ENCODE data around the gene ARPP19. TPM values are rescaled to one million over a fixed set of nuclear protein-coding genes. Genes with fewer than 3 reads are reported as not detected.
"Not testable (repeated sequence)": the region's sequence is repeated elsewhere in the genome, so short reads cannot be mapped to it uniquely, and the experiment has no call there.

ARPP19 gene
- total RNA-seq, 1 experiment from 2014 or later: 172 TPM

DNA sequence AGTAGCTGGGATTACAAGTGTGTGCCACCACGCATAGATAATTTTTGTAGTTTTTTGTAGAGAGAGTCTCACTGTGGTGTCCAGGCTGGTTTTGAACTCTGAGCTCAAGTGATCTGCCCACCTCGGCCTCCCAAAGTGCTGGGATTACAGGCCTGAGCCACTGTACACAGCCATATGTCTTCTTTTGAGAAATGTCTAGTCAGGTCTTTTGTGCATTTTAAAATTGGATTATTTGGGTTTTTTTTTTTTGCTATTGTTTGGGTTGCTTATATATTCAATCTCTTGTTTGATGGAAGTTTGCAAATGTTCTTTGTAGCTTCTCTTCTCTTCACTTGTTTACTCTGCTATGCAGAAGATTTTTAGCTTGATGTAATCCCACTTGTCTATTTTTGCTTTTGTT, 6.2 kb upstream of the ARPP19 start:
- Mint-ChIP-seq H3K36me3 (ENCODE audit: insufficient read depth, unreplicated experiment) (no peaks in the 10 kb centered on the region), H3K27ac (ENCODE audit: low read depth, unreplicated experiment) (no peak overlapping the region), H3K27me3 (ENCODE audit: insufficient read depth, unreplicated experiment) (no peaks in the 10 kb centered on the region), H3K4me3 (ENCODE audit: unreplicated experiment) (no peak overlapping the region), H3K9me3 (ENCODE audit: unreplicated experiment) (peaks cover 6% of the 10 kb centered on the region), H3K4me1 (ENCODE audit: insufficient read depth, unreplicated experiment) (no peaks in the 10 kb centered on the region)
- ChIA-PET POLR2A (no interaction called here), CTCF (interaction anchor here (0.6 to 1.1 kb wide), 2 partner anchors 47 to 925 kb away, joined by 3 to 5 read pairs; no protein-coding TSS in a partner anchor)
- DNase-seq (ENCODE audit: unreplicated experiment): no peak
- intact Hi-C loops (cut with micrococcal nuclease): no loop called here
- TF ChIP-seq, protein P1, sequence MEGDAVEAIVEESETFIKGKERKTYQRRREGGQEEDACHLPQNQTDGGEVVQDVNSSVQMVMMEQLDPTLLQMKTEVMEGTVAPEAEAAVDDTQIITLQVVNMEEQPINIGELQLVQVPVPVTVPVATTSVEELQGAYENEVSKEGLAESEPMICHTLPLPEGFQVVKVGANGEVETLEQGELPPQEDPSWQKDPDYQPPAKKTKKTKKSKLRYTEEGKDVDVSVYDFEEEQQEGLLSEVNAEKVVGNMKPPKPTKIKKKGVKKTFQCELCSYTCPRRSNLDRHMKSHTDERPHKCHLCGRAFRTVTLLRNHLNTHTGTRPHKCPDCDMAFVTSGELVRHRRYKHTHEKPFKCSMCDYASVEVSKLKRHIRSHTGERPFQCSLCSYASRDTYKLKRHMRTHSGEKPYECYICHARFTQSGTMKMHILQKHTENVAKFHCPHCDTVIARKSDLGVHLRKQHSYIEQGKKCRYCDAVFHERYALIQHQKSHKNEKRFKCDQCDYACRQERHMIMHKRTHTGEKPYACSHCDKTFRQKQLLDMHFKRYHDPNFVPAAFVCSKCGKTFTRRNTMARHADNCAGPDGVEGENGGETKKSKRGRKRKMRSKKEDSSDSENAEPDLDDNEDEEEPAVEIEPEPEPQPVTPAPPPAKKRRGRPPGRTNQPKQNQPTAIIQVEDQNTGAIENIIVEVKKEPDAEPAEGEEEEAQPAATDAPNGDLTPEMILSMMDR (IDR thresholded peaks at IDR 0.05; ENCODE audit: unreplicated experiment): no peak
- no TSS peak for BruUV-seq (replicated peaks)

DNA sequence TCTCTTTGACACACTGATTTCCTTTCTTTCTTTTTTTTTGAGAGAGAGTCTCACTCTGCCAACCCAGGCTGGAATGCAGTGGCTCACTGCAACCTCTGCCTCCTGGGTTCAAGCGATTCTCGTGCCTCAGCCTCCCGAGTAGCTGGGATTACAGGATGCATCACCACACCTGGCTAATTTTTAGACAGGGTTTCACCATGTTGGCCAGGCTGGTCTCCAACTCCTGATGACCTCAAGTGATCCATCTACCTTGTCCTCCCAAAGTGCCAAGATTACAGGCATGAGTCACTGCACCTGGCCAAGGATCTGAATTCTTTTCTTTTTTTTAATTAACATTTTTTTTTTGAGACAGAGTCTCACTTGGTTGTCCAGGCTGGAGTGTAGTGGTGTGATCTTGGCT, 5.8 kb upstream of the ARPP19 start:
- H3K4me3 Mint-ChIP-seq (ENCODE audit: unreplicated experiment); H3K27me3 Mint-ChIP-seq (ENCODE audit: insufficient read depth, unreplicated experiment); H3K27ac Mint-ChIP-seq (ENCODE audit: low read depth, unreplicated experiment); POLR2A ChIA-PET; H3K4me1 Mint-ChIP-seq (ENCODE audit: insufficient read depth, unreplicated experiment); BruUV-seq (replicated peaks); H3K9me3 Mint-ChIP-seq (ENCODE audit: unreplicated experiment); intact Hi-C loops (cut with micrococcal nuclease); H3K36me3 Mint-ChIP-seq (ENCODE audit: insufficient read depth, unreplicated experiment): not testable (repeated sequence)
- DNase-seq (ENCODE audit: unreplicated experiment): peak; percentile 24
- CTCF ChIA-PET: interaction anchor here (0.6 kb wide), 1 partner anchor 924 kb away, joined by 3 read pairs; no protein-coding TSS in a partner anchor

DNA sequence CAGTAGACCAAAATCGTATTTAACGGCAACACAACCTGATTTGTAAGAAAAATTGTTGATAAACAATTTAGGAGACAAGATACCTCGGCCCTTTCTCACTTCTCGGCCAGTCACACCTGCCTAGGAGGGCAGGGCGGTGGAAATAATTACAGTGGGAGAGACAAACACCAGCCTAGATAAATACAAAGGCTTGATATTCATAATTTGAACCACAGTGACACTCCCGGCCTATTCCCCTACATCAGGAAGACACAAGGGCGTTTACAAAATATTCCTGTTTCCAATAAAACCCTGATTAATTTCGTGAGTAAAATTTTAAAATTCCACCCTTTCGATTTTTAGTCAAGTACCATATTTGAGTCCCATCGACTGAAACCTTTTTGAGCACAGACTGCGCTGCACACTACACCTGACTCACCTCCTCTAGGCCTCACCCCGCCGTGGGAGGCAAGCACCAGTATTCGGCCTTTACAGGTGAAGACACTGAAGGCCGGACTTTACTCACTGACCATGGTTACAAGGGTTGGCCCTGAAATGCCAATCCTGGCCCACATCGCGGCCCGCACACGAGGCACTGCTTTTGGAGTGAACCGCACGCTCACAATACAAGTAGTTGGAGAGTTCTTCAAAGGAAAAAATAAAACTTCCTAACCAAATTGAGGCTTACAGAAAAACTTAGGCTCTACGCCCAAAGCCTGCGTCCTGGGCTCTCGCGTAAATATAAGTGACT, 794 bp downstream of the ARPP19 start:
- intact Hi-C loops (cut with micrococcal nuclease): loop anchor here (1.0 to 10.0 kb wide), 7 partner anchors 9 to 312 kb away; partner anchors contain the start of genes ATOSA and MYO5A
- peak overlapping the region; percentile 77 for H3K4me3 Mint-ChIP-seq (ENCODE audit: unreplicated experiment)
- TF ChIP-seq, protein P1 (IDR thresholded peaks at IDR 0.05; ENCODE audit: unreplicated experiment): no peak
- CTCF ChIA-PET: no interaction called here
- no peaks in the 10 kb centered on the region for H3K27me3 Mint-ChIP-seq (ENCODE audit: insufficient read depth, unreplicated experiment)
- H3K27ac Mint-ChIP-seq (ENCODE audit: low read depth, unreplicated experiment): peak overlapping the region; percentile 85
- DNase-seq (ENCODE audit: unreplicated experiment): peak; percentile 68
- no peaks in the 10 kb centered on the region for H3K9me3 Mint-ChIP-seq (ENCODE audit: unreplicated experiment)
- POLR2A ChIA-PET: interaction anchor here (0.6 to 1.7 kb wide), 6 partner anchors 8 to 237 kb away, joined by 3 to 10 read pairs (median 4); no protein-coding TSS in a partner anchor
- TSS peak; percentile 64 for BruUV-seq (replicated peaks)
- H3K36me3 Mint-ChIP-seq (ENCODE audit: insufficient read depth, unreplicated experiment): peaks cover 17% of the 10 kb centered on the region
- peaks cover 5% of the 10 kb centered on the region for H3K4me1 Mint-ChIP-seq (ENCODE audit: insufficient read depth, unreplicated experiment)

DNA sequence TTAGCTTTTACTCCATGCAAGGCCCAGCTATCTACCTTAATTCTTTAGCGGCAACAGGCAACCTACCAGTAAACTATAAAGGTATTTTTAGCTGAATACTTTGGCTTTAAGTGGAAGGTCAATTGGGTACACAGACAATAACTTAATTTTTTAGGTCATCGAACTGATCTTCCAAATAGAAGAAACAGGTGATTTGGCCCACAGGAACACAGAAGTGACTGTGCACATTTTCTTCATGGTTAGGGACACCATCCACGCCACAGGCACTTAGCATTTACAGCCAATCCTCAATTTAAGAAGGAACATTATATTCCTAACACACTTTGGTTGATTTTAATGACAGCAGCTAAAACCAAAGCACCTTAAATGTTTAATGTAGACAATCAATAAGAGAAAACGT, 1.9 kb downstream of the ARPP19 start:
- BruUV-seq (replicated peaks): no TSS peak
- H3K36me3 Mint-ChIP-seq (ENCODE audit: insufficient read depth, unreplicated experiment): peaks cover 24% of the 10 kb centered on the region
- H3K27ac Mint-ChIP-seq (ENCODE audit: low read depth, unreplicated experiment): peak overlapping the region; percentile 85
- no peak for DNase-seq (ENCODE audit: unreplicated experiment)
- intact Hi-C loops (cut with micrococcal nuclease): loop anchor here (5.0 to 10.0 kb wide), 3 partner anchors 85 to 168 kb away; partner anchors contain the start of gene ATOSA
- H3K4me1 Mint-ChIP-seq (ENCODE audit: insufficient read depth, unreplicated experiment): peaks cover 11% of the 10 kb centered on the region
- TF ChIP-seq, protein P1 (IDR thresholded peaks at IDR 0.05; ENCODE audit: unreplicated experiment): no peak
- POLR2A ChIA-PET: interaction anchor here (0.6 to 1.7 kb wide), 14 partner anchors 9 to 1275 kb away, joined by 3 to 9 read pairs (median 4); partner anchors contain the start of gene MYO5A
- peak overlapping the region; percentile 77 for H3K4me3 Mint-ChIP-seq (ENCODE audit: unreplicated experiment)
- CTCF ChIA-PET: interaction anchor here (0.6 to 1.6 kb wide), 7 partner anchors 13 to 313 kb away, joined by 3 to 8 read pairs (median 3); no protein-coding TSS in a partner anchor
- no peaks in the 10 kb centered on the region for H3K27me3 Mint-ChIP-seq (ENCODE audit: insufficient read depth, unreplicated experiment)
- H3K9me3 Mint-ChIP-seq (ENCODE audit: unreplicated experiment): no peaks in the 10 kb centered on the region

DNA sequence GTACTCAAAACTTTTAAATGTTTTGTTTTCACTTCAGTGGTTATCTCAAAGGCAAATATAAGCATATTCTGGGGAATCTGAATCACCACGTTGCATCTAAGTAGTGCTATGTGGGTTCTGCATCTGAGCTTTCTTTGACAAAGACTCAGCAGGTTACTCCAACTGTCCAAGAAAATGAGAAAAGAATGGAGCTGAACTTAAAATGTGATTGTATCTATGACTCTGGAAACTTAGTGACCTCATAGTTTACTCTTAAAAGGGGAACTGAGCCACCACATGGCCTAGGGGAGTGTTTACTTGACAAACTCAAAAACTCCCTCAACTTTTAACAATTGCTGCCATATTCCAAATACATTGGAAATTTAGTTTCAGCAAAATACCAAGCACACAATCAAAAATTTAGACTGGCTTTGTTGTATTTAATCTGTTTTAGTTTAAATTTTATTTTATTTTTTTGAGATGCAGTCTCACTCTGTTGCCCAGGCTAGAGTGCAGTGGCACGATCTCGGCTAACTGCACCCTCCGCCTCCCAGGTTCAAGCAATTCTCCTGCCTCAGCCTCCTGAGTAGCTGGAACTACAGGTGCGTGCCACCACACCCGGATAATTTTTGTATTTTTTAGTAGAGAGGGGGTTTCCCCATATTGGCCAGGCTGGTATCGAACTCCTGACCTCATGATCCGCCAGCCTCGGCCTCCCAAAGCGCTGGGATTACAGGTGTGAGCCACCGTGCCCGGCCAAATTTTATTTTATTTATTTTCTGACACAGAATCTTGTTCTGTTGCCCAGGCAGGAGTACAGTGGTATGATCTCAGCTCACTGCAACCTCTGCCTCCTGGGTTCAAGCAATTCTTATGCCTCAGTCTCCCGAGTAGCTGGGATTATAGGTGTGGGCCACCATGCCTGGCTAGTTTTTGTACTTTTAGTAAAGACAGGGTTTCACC, 3.1 kb downstream of the ARPP19 start:
- not testable (repeated sequence) for H3K27me3 Mint-ChIP-seq (ENCODE audit: insufficient read depth, unreplicated experiment); H3K4me3 Mint-ChIP-seq (ENCODE audit: unreplicated experiment); DNase-seq (ENCODE audit: unreplicated experiment); H3K27ac Mint-ChIP-seq (ENCODE audit: low read depth, unreplicated experiment); H3K9me3 Mint-ChIP-seq (ENCODE audit: unreplicated experiment); BruUV-seq (replicated peaks)
- intact Hi-C loops (cut with micrococcal nuclease): loop anchor here (5.0 to 10.0 kb wide), 3 partner anchors 87 to 169 kb away; partner anchors contain the start of gene ATOSA
- ChIA-PET CTCF (interaction anchor here (0.6 to 1.6 kb wide), 7 partner anchors 12 to 311 kb away, joined by 3 to 8 read pairs (median 3); no protein-coding TSS in a partner anchor), POLR2A (interaction anchor here (0.6 to 1.7 kb wide), 12 partner anchors 8 to 313 kb away, joined by 3 to 9 read pairs (median 4); partner anchors contain the start of gene MYO5A)
- Mint-ChIP-seq H3K36me3 (ENCODE audit: insufficient read depth, unreplicated experiment) (peaks cover 25% of the 10 kb centered on the region), H3K4me1 (ENCODE audit: insufficient read depth, unreplicated experiment) (peaks cover 18% of the 10 kb centered on the region)
